IPS-20b (cell line): ENCODE measurements around the gene SRPRB.

ENCODE experiments used
- H3K27ac ChIP-seq: one replicate; pipeline ENCODE4 v1.5.1; 2013; ENCODE audit warnings: low read length
- H3K27me3 ChIP-seq: 2 replicates; pipeline ENCODE4 v1.6.1; 2013; ENCODE audit warnings: mild to moderate bottlenecking, low read length, inconsistent platforms; ENCODE audit not compliant: insufficient read depth
- H3K36me3 ChIP-seq: 2 replicates; pipeline ENCODE4 v1.6.1; 2013; ENCODE audit warnings: low read depth, mild to moderate bottlenecking, inconsistent platforms, low read length, moderate library complexity; ENCODE audit not compliant: insufficient read depth
- H3K4me1 ChIP-seq: 2 replicates; pipeline ENCODE4 v1.6.1; 2013; ENCODE audit warnings: mild to moderate bottlenecking, control low read depth, inconsistent platforms, low read length, moderate library complexity; ENCODE audit not compliant: insufficient read depth
- H3K4me3 ChIP-seq: 2 replicates; pipeline ENCODE4 v1.5.1; 2013; ENCODE audit warnings: mild to moderate bottlenecking, low read length, inconsistent platforms
- H3K9ac ChIP-seq: 2 replicates; pipeline ENCODE4 v1.6.1; 2013; ENCODE audit warnings: low read depth, mild to moderate bottlenecking, inconsistent platforms, low read length, moderate library complexity
- H3K9me3 ChIP-seq: 2 replicates; pipeline ENCODE4 v1.6.1; 2013; ENCODE audit warnings: mild to moderate bottlenecking, low read depth, low read length, inconsistent platforms; ENCODE audit not compliant: insufficient read depth

Gene SRPRB

DNA sequence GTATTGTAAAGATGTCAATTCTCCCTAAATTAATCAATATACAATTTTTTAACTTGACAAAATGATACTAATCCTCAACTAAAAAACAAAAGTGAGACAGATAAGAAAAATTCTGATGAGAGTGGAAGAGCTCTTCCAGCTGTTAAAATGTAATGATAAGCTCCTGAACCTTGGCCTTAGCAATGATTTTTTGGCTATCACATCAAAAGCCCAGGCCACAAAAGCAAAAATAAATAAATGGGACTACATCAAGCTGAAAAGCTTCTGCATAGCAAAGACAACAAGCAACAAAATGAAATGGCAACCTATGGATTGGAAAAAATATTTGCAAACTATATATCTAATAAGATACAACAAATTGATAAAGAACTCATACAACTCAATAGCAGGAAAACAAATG is 24.0 kb upstream of the SRPRB start:
- H3K4me3 ChIP-seq = no peak overlapping the region
- H3K9me3 ChIP-seq = peaks cover 10% of the 10 kb centered on the region; the same call in 1 of the 2 replicates
- no peaks in the 10 kb centered on the region for H3K36me3 ChIP-seq
- no peak overlapping the region for H3K9ac ChIP-seq
- no peaks in the 10 kb centered on the region for H3K27me3 ChIP-seq
- peaks cover 6% of the 10 kb centered on the region; the same call in 1 of the 2 replicates for H3K4me1 ChIP-seq
- H3K27ac ChIP-seq = no peak overlapping the region

DNA sequence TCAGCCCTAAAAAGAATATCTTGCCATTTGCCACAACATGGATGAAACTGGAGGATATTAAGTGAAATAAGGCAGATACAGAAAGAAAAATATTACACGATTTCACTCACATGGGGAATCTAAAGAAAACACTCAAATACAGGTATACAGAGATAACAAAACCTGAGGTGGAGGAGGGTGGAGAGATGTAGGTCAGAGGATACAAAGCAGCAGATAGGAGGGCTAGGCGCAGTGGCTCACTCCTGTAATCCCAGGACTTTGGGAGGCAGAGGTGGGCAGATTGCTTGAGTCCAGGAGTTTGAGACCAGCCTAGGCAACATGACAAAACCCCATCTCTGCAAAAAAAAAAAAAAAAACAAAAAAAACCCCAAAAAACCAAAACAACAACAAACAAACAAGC is 23.2 kb upstream of the SRPRB start:
- no peaks in the 10 kb centered on the region for H3K27me3 ChIP-seq
- H3K4me3 ChIP-seq = no peak overlapping the region
- peaks cover 6% of the 10 kb centered on the region; the same call in 1 of the 2 replicates for H3K4me1 ChIP-seq
- no peak overlapping the region for H3K9ac ChIP-seq
- peaks cover 14% of the 10 kb centered on the region; the same call in 1 of the 2 replicates for H3K9me3 ChIP-seq
- H3K27ac ChIP-seq = no peak overlapping the region
- no peaks in the 10 kb centered on the region for H3K36me3 ChIP-seq

DNA sequence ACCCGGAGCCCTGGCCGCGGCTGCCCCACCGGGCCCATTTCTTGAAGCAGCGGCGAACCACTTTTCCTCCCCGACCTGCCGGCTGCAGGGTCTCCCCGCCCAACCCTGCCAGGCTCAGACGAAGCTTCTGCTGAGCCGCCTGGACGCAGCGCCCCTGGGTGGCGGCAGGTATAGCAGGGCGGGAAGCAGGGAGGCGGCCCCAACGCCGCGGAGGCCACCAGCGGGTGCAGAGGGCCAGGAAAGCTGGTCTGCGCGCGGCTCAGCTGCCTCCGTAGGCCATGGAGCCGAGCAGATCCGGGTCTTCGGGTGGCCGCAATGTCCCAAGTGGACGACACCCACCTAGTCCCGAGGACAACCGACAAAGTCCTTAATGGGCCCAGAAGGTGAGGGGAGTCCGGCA is 21.9 kb upstream of the SRPRB start:
- Histone ChIP-seq H3K9ac (no peak overlapping the region), H3K4me3 (no peak overlapping the region), H3K4me1 (no peaks in the 10 kb centered on the region), H3K27ac (no peak overlapping the region), H3K9me3 (peaks cover 21% of the 10 kb centered on the region; the same call in 1 of the 2 replicates), H3K27me3 (no peaks in the 10 kb centered on the region), H3K36me3 (no peaks in the 10 kb centered on the region)

DNA sequence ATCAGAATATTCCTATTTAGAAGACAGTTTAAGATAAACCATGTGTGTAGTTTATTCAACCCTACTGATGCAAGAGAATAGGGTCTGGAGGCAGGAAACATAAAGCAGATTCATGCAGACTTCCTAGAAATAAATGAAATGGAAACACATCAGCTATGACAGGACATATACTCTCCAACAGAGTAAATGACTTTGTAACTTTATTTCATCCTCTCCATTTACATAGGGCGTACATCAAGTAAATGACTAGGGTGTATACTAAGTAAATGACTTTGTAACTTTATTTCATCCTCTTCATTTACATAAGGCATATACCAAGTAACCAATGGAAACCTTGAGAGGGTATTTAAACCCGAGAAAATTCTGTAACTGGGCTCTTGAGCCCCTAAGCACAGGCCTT is 17.6 kb upstream of the SRPRB start:
- peaks cover 53% of the 10 kb centered on the region for H3K9me3 ChIP-seq
- H3K9ac ChIP-seq = no peak overlapping the region
- no peaks in the 10 kb centered on the region for H3K4me1 ChIP-seq
- no peak overlapping the region for H3K27ac ChIP-seq
- H3K36me3 ChIP-seq = no peaks in the 10 kb centered on the region
- no peak overlapping the region for H3K4me3 ChIP-seq
- no peaks in the 10 kb centered on the region for H3K27me3 ChIP-seq

DNA sequence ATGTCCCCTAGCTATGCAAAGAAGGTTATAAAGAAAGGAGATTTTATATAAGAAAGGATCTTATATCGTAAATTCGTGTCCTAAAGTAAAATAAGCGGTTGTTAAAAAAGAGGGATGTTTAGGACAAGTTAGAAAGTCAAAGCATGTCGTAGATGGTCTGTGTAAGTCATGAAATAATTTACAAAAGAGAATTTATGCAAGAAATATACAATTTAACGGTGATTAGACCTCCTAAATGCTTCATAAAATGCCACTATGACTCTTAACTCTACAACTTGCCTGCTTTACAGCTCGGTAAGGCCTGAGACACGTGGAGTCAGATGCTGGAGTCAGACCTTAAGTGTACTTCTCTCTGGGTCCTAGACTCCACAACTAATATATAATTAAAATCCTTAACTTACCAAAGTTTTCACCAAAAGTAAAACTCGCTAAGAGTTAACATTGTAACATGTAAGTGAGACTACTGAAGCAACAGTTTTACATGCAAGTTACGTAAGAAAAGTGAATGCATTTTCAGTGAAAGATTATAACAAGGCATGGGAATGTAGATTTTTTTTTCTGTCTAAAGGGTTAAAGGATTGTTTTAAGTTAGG is 13.3 kb upstream of the SRPRB start:
- Histone ChIP-seq H3K9ac (no peak overlapping the region), H3K27ac (no peak overlapping the region), H3K4me3 (no peak overlapping the region; the same call in 1 of the 2 replicates), H3K9me3 (peaks cover 66% of the 10 kb centered on the region), H3K4me1 (no peaks in the 10 kb centered on the region), H3K36me3 (no peaks in the 10 kb centered on the region), H3K27me3 (no peaks in the 10 kb centered on the region)

DNA sequence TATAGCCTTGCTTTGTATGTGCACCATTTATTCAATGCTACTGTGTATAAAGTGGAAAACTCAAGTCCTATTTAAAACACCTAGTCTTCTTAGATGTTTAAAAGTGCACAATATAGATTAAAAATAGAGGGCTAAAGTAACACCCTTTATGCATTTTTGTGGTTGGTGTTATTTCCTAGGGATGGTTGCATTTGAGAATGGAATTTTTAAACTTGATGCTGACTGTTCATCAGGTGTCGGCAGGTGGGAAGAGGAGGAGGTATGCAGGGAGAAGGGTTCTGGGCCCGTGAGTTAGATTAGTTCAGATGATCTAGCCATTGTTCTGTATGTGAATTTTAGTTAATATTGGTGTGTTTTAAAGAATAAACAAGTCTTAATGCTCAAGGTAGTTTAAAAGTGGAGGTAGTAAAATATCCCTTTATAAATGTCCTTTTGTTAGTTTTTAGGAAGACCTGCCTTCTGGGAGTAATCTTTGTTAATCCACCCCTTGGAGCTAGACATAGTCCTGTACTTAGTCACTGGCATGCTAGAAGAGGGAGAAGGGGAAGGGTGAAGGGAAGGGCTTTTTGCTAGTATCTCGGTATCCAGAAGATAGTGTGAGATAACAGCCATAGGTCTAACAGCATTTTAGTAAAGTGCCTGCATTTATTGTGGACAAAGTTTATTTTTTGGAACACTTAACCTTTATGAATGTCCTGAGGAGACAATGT is 8.1 kb upstream of the SRPRB start:
- no peaks in the 10 kb centered on the region for H3K36me3 ChIP-seq
- H3K4me3 ChIP-seq = no peak overlapping the region
- no peaks in the 10 kb centered on the region for H3K4me1 ChIP-seq
- H3K27ac ChIP-seq = no peak overlapping the region
- 0 out of 2 replicates have a peak, but pooled peaks cover 5% of the 10 kb centered on the region for H3K27me3 ChIP-seq
- H3K9ac ChIP-seq = no peak overlapping the region
- peaks cover 30% of the 10 kb centered on the region for H3K9me3 ChIP-seq

DNA sequence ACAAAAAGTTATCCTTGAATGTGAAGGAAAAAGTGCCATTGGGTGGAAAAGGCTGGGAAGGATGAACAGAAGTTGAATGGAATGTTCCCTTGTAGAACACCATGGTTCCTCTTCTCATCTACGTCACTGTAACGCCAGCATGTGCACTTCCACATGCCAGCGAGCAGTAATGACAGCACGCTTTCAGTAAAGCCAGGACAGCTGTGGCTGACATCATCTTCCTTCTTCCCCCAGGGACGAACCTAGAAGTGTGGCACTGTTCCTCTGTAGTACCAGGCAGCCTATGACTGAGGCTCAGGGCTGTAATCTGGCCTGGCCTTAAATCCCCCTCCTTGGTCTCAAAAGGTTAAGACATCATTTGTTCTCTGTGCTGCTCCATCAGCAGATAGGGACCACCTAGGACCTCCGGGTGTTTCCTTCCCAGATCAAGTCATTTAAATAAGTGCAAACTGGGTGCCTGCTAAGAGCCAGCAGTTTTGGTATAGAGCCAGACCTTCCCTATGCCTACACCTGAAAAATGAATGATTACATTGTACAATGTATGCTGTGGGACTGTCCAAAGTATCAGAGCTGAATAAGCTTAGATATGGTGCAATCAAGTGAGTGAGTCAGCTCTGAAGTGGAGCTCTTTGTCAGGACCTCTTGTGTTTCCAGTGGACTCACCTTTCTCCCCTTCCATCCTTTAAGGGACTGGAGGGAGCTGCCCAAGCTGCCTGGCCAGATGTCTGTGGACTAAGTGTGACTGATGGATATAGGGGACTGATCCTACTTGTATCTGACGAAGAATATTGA is 5.6 kb upstream of the SRPRB start:
- Histone ChIP-seq H3K9me3 (peaks cover 6% of the 10 kb centered on the region), H3K4me3 (no peak overlapping the region), H3K27me3 (0 out of 2 replicates have a peak, but pooled peaks cover 5% of the 10 kb centered on the region), H3K9ac (no peak overlapping the region), H3K4me1 (no peaks in the 10 kb centered on the region), H3K36me3 (no peaks in the 10 kb centered on the region), H3K27ac (no peak overlapping the region)

DNA sequence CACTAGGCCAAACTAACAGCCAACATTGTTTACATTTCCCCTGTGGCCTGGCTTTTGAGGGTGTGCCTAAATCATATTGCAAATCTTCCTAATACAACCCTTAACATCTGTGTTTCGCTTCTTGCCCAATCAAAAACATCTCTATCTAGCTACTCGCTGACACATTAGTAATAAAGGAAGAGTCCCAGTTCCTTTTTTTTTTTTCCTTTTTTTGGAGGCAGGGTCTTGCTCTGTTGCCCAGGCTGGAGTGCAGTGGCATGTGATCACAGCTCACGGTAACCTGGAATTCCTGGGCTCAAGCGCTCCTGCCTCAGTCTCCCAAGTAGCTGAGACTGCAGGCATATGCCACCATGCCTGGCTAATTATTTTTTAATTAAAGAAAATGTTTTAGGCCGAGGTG is 2.1 kb upstream of the SRPRB start:
- Histone ChIP-seq H3K36me3 (peaks cover 11% of the 10 kb centered on the region), H3K9me3 (no peaks in the 10 kb centered on the region), H3K4me1 (no peaks in the 10 kb centered on the region), H3K9ac (no peak overlapping the region), H3K27ac (no peak overlapping the region), H3K27me3 (0 out of 2 replicates have a peak, but pooled peaks cover 5% of the 10 kb centered on the region), H3K4me3 (no peak overlapping the region)

DNA sequence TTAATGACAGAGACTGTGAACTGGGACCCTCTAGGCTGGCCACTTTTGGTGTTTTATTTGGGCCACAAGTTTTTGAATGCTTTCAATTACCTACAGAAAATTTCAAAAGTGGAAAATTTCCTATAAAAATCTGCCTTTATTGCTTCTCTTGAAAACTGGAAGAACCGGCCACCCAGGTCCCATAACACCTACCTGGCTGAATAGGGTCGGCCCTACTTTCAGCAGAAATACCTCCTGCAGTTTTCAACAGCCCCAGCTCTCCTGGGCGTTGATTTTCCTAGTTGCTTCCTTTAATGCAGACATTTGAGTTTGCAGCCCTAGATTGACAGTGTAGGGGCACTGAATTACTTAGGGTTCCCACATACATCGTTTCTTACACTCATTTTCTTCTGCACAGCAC is 719 bp upstream of the SRPRB start:
- no peak overlapping the region for H3K9ac ChIP-seq
- peaks cover 20% of the 10 kb centered on the region for H3K36me3 ChIP-seq
- H3K27ac ChIP-seq = no peak overlapping the region
- no peaks in the 10 kb centered on the region for H3K9me3 ChIP-seq
- H3K27me3 ChIP-seq = 0 out of 2 replicates have a peak, but pooled peaks cover 4% of the 10 kb centered on the region
- no peaks in the 10 kb centered on the region for H3K4me1 ChIP-seq
- peak overlapping the region; percentile 90 for H3K4me3 ChIP-seq

DNA sequence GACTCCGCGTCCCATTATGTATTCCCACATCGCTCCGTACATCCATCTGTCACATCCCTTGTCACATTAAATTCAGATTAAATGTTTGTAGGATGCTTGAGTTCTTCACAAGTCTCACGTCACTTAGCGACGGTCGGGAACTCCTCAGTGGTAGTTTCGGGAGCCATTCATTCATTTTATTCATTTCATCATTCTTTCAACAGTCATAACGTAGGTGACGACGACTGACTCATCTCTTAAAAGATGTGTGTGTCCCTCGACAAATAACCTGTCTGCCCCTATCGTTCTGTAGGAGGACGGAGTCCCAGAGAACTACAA is 272 bp upstream of the SRPRB start:
- no peaks in the 10 kb centered on the region for H3K4me1 ChIP-seq
- H3K27ac ChIP-seq = no peak overlapping the region
- peaks cover 25% of the 10 kb centered on the region for H3K36me3 ChIP-seq
- peak overlapping the region; percentile 90 for H3K4me3 ChIP-seq
- H3K9ac ChIP-seq = no peak overlapping the region
- H3K9me3 ChIP-seq = no peaks in the 10 kb centered on the region
- H3K27me3 ChIP-seq = no peaks in the 10 kb centered on the region

DNA sequence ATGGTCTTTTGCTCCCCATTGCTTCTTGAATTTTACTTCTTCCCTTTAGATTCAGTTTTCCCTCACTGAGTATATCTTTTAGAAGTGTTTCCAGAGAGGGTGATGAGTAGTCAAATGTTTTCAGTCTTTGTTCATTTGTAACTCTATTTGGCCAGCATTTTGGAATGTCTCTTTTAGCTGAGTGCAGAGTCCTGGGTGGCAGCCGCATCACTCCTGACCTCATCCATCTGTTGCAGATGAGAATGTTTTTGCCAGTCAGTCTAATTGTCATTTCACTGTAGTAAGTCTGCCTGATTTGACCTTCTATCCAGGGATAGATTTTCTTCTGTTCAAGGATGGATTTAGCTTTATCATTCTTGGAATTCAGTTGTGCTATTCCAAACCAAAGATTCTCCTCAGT is 7.3 kb downstream of the SRPRB start:
- Histone ChIP-seq H3K27me3 (no peaks in the 10 kb centered on the region), H3K36me3 (peaks cover 90% of the 10 kb centered on the region), H3K4me3 (no peak overlapping the region), H3K27ac (no peak overlapping the region), H3K4me1 (no peaks in the 10 kb centered on the region), H3K9ac (no peak overlapping the region), H3K9me3 (no peaks in the 10 kb centered on the region)

DNA sequence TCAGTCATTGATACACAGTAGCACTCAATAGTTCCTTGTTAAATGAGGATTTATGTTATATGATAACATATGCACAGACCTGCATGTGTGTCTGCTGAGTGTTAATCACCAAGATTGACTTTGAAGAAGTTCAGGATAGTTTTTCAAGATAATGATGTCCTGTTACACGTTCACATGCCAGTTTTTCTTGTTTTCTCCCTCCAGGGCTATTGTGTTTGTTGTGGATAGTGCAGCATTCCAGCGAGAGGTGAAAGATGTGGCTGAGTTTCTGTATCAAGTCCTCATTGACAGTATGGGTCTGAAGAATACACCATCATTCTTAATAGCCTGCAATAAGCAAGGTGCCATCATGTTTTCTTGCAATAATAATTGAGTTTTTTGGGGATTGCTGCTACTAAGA is 9.8 kb downstream of the SRPRB start:
- peaks cover 87% of the 10 kb centered on the region for H3K36me3 ChIP-seq
- H3K4me3 ChIP-seq = no peak overlapping the region

More for the DNA sequence above, 9.8 kb downstream of the SRPRB start:
- Histone ChIP-seq H3K9me3 (no peaks in the 10 kb centered on the region), H3K27ac (no peak overlapping the region), H3K4me1 (no peaks in the 10 kb centered on the region), H3K27me3 (no peaks in the 10 kb centered on the region), H3K9ac (no peak overlapping the region)
